Measurements from ENCODE around the gene POU3F1.

POU3F1 gene

DNA sequence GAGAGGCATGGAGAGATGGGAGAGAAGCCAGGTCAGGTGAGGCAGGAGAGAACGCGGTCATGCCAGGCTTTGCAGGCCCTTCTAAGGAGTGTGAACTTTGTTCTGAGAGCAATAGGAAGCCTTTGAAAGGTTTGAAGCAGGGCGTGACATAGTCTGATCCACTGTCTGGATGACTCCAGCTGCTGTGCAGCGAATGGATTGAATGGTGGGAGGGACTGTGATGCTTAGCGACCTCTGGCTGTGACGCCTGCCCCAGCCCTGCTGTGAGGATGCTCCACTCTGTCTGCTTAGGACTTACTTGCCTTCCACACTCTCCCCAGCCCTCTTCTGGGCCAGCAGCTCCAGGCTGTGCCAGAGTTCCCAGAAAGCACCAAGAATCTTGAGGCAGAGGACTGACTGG is 41.8 kb upstream of the POU3F1 start:
- no peak for DNase-seq
- Histone ChIP-seq H3K4me2 (ENCODE audit: low read length, poor library complexity, severe bottlenecking) (no peak overlapping the region), H3K36me3 (ENCODE audit: control insufficient read depth in 1 of 2, insufficient read depth in 2 of 2, low read depth in 1 of 2, low read length in 2 of 2) (no peaks in the 10 kb centered on the region), H3K79me1 (replicated peaks; ENCODE audit: low read length, poor library complexity, severe bottlenecking) (no peaks in the 10 kb centered on the region), H3K27ac (ENCODE audit: low read length, poor library complexity, severe bottlenecking) (no peak overlapping the region), H2BK15ac (ENCODE audit: low read depth, poor library complexity, severe bottlenecking) (no peak overlapping the region), H2AK5ac (ENCODE audit: low read length, severe bottlenecking) (no peak overlapping the region), H3K9me3 (ENCODE audit: control insufficient read depth, low read length) (no peaks in the 10 kb centered on the region), H3K4me3 (ENCODE audit: insufficient read depth in 1 of 2, low read depth in 1 of 2, low read length in 2 of 2) (no peak overlapping the region), H3K9ac (ENCODE audit: low read length) (no peak overlapping the region), H3K4ac (ENCODE audit: low read depth in 1 of 2, low read length in 2 of 2) (no peak overlapping the region), H2AFZ (ENCODE audit: low read depth, low read length) (no peak overlapping the region), H2BK12ac (ENCODE audit: low read length in 2 of 2) (no peak overlapping the region), H3K14ac (ENCODE audit: low read length in 2 of 2) (no peak overlapping the region), H4K91ac (ENCODE audit: low read length) (no peak overlapping the region), H2BK120ac (ENCODE audit: low read depth, low read length) (no peak overlapping the region), H2BK5ac (ENCODE audit: low read depth, low read length, poor library complexity, severe bottlenecking) (no peak overlapping the region), H3K4me1 (ENCODE audit: control insufficient read depth, insufficient read depth, low read depth, low read length) (peaks cover 6% of the 10 kb centered on the region), H3K18ac (ENCODE audit: low read depth in 1 of 2, low read length in 2 of 2) (no peak overlapping the region), H3K23ac (ENCODE audit: low read length in 2 of 2) (no peak overlapping the region), H3K27me3 (ENCODE audit: control insufficient read depth in 1 of 2, insufficient read depth in 1 of 2, low read length in 2 of 2) (peaks cover 72 to 76% of the 10 kb centered on the region in 2 experiments), H4K8ac (ENCODE audit: low read length) (no peak overlapping the region)
- WGBS: 34% methylated on average over 6 of the region's 6 CpGs

DNA sequence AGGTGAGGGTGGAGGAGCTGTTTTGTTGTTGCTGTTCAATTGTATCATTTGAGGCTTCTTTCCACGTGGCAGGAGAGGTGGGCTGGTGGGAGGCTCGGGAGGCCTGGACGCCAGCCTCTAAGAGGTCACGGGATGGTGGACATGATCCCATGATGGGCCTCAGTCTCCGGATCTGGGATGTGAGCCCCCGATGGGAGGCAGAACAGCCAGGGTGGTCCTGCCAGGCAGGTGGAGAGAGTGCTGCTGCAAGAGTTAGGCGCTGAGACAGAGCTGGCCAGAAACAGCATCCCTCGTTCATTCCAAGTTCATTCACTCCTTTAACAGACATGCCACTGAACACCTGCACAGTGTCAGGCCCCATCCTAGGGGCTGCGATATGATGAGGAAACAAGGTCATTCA is 41.1 kb upstream of the POU3F1 start:
- H3K36me3 ChIP-seq (ENCODE audit: control insufficient read depth in 1 of 2, insufficient read depth in 2 of 2, low read depth in 1 of 2, low read length in 2 of 2): no peaks in the 10 kb centered on the region

DNA sequence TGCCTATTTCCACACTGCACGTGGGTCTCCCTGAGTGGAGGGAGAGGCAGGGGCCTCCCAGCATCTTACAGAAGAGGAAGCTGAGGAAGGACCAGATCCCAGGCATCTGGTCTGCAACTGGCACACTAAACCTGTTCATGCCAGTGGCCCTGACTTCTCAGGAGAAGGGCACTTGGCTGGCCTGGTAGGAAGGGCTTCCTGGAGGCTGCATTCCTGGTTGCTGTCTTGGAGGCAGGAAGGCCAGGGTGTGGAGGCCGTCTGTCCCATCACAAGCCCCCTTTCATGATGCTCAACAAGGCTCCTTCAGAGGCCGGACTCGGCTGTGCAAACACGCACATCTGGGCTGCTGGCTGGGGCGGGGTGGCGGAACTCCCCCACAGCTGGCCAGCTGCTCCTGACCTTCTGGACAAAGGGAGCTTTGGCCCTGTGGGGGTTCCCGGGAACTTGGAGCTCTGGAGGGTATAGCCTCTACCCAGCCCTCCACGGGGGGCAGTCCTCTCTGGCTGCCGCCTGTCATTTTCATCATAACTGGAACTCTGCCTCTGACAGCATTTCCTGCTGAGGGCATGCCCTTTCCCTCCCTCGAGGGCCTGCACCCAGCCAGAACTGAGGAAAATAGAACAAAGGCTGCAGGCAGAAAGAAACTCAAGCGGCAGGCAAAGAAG is 39.2 kb upstream of the POU3F1 start:
- H3K9me3 ChIP-seq (ENCODE audit: control insufficient read depth, low read length): no peaks in the 10 kb centered on the region
- no peak overlapping the region for H2BK12ac ChIP-seq (ENCODE audit: low read length in 2 of 2)
- no peak overlapping the region for H3K18ac ChIP-seq (ENCODE audit: low read depth in 1 of 2, low read length in 2 of 2)
- H2BK120ac ChIP-seq (ENCODE audit: low read depth, low read length): no peak overlapping the region
- no peak overlapping the region for H4K91ac ChIP-seq (ENCODE audit: low read length)
- no peak overlapping the region for H2AK5ac ChIP-seq (ENCODE audit: low read length, severe bottlenecking)
- no peak overlapping the region for H3K4ac ChIP-seq (ENCODE audit: low read depth in 1 of 2, low read length in 2 of 2)
- 69% methylated on average over 11 of the region's 12 CpGs for WGBS
- H3K4me1 ChIP-seq (ENCODE audit: control insufficient read depth, insufficient read depth, low read depth, low read length): peaks cover 6% of the 10 kb centered on the region
- H3K23ac ChIP-seq (ENCODE audit: low read length in 2 of 2): no peak overlapping the region
- peaks cover 58 to 69% of the 10 kb centered on the region in 2 experiments for H3K27me3 ChIP-seq (ENCODE audit: control insufficient read depth in 1 of 2, insufficient read depth in 1 of 2, low read length in 2 of 2)
- H2BK15ac ChIP-seq (ENCODE audit: low read depth, poor library complexity, severe bottlenecking): no peak overlapping the region
- no peak overlapping the region for H3K4me2 ChIP-seq (ENCODE audit: low read length, poor library complexity, severe bottlenecking)
- H2AFZ ChIP-seq (ENCODE audit: low read depth, low read length): no peak overlapping the region
- H3K27ac ChIP-seq (ENCODE audit: low read length, poor library complexity, severe bottlenecking): no peak overlapping the region
- no peak overlapping the region for H3K14ac ChIP-seq (ENCODE audit: low read length in 2 of 2)
- no peak overlapping the region for H4K8ac ChIP-seq (ENCODE audit: low read length)
- no peaks in the 10 kb centered on the region for H3K36me3 ChIP-seq (ENCODE audit: control insufficient read depth in 1 of 2, insufficient read depth in 2 of 2, low read depth in 1 of 2, low read length in 2 of 2)
- DNase-seq: no peak
- H3K4me3 ChIP-seq (ENCODE audit: insufficient read depth in 1 of 2, low read depth in 1 of 2, low read length in 2 of 2): no peak overlapping the region
- H2BK5ac ChIP-seq (ENCODE audit: low read depth, low read length, poor library complexity, severe bottlenecking): no peak overlapping the region
- no peaks in the 10 kb centered on the region for H3K79me1 ChIP-seq (replicated peaks; ENCODE audit: low read length, poor library complexity, severe bottlenecking)
- H3K9ac ChIP-seq (ENCODE audit: low read length): no peak overlapping the region

More for the DNA sequence above, 41.1 kb upstream of the POU3F1 start:
- no peak overlapping the region for H2BK15ac ChIP-seq (ENCODE audit: low read depth, poor library complexity, severe bottlenecking)
- no peak overlapping the region for H2BK5ac ChIP-seq (ENCODE audit: low read depth, low read length, poor library complexity, severe bottlenecking)
- no peak overlapping the region for H2AFZ ChIP-seq (ENCODE audit: low read depth, low read length)
- WGBS: 89% methylated on average over 9 of the region's 9 CpGs
- no peaks in the 10 kb centered on the region for H3K9me3 ChIP-seq (ENCODE audit: control insufficient read depth, low read length)
- no peak overlapping the region for H4K91ac ChIP-seq (ENCODE audit: low read length)
- no peak overlapping the region for H2BK120ac ChIP-seq (ENCODE audit: low read depth, low read length)
- H3K4me2 ChIP-seq (ENCODE audit: low read length, poor library complexity, severe bottlenecking): no peak overlapping the region
- no peak overlapping the region for H3K4me3 ChIP-seq (ENCODE audit: insufficient read depth in 1 of 2, low read depth in 1 of 2, low read length in 2 of 2)
- H3K14ac ChIP-seq (ENCODE audit: low read length in 2 of 2): no peak overlapping the region
- no peak overlapping the region for H3K18ac ChIP-seq (ENCODE audit: low read depth in 1 of 2, low read length in 2 of 2)
- H3K27me3 ChIP-seq (ENCODE audit: control insufficient read depth in 1 of 2, insufficient read depth in 1 of 2, low read length in 2 of 2): peaks cover 72 to 81% of the 10 kb centered on the region in 2 experiments
- H3K79me1 ChIP-seq (replicated peaks; ENCODE audit: low read length, poor library complexity, severe bottlenecking): no peaks in the 10 kb centered on the region
- DNase-seq: no peak
- H2BK12ac ChIP-seq (ENCODE audit: low read length in 2 of 2): no peak overlapping the region
- no peak overlapping the region for H3K27ac ChIP-seq (ENCODE audit: low read length, poor library complexity, severe bottlenecking)
- H3K4me1 ChIP-seq (ENCODE audit: control insufficient read depth, insufficient read depth, low read depth, low read length): peaks cover 6% of the 10 kb centered on the region
- H3K4ac ChIP-seq (ENCODE audit: low read depth in 1 of 2, low read length in 2 of 2): no peak overlapping the region
- H3K9ac ChIP-seq (ENCODE audit: low read length): no peak overlapping the region
- no peak overlapping the region for H3K23ac ChIP-seq (ENCODE audit: low read length in 2 of 2)
- no peak overlapping the region for H4K8ac ChIP-seq (ENCODE audit: low read length)
- no peak overlapping the region for H2AK5ac ChIP-seq (ENCODE audit: low read length, severe bottlenecking)

DNA sequence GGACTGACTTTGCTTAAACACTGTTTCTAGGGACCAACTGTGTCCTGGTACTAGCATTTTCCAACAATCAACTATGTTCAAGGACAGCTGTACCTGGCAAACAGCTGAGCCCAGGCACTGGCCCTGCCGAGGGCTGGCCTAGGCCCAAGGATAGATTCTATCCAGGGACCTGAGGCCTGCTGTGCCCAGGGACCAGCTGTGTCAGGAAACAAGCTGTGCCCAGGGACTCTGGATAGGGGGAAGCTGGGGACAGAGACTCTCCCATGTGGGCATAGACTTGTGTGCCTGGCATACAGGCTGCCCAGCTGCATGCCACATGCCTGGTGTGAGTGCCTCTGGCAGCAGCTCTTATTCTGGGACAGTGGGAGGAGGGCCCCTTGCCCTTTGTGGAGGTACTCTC is 38.1 kb upstream of the POU3F1 start:
- Histone ChIP-seq H2AK5ac (ENCODE audit: low read length, severe bottlenecking) (no peak overlapping the region), H3K4ac (ENCODE audit: low read depth in 1 of 2, low read length in 2 of 2) (no peak overlapping the region), H4K91ac (ENCODE audit: low read length) (no peak overlapping the region), H2BK12ac (ENCODE audit: low read length in 2 of 2) (no peak overlapping the region), H2BK15ac (ENCODE audit: low read depth, poor library complexity, severe bottlenecking) (no peak overlapping the region), H3K27me3 (ENCODE audit: control insufficient read depth in 1 of 2, insufficient read depth in 1 of 2, low read length in 2 of 2) (peaks cover 47 to 60% of the 10 kb centered on the region in 2 experiments), H3K14ac (ENCODE audit: low read length in 2 of 2) (no peak overlapping the region), H4K8ac (ENCODE audit: low read length) (no peak overlapping the region), H3K4me1 (ENCODE audit: control insufficient read depth, insufficient read depth, low read depth, low read length) (peaks cover 6% of the 10 kb centered on the region), H3K18ac (ENCODE audit: low read depth in 1 of 2, low read length in 2 of 2) (no peak overlapping the region), H3K9me3 (ENCODE audit: control insufficient read depth, low read length) (no peaks in the 10 kb centered on the region), H3K36me3 (ENCODE audit: control insufficient read depth in 1 of 2, insufficient read depth in 2 of 2, low read depth in 1 of 2, low read length in 2 of 2) (no peaks in the 10 kb centered on the region), H3K4me2 (ENCODE audit: low read length, poor library complexity, severe bottlenecking) (no peak overlapping the region), H2BK120ac (ENCODE audit: low read depth, low read length) (no peak overlapping the region), H3K23ac (ENCODE audit: low read length in 2 of 2) (no peak overlapping the region), H3K27ac (ENCODE audit: low read length, poor library complexity, severe bottlenecking) (no peak overlapping the region), H3K79me1 (replicated peaks; ENCODE audit: low read length, poor library complexity, severe bottlenecking) (no peaks in the 10 kb centered on the region), H3K4me3 (ENCODE audit: insufficient read depth in 1 of 2, low read depth in 1 of 2, low read length in 2 of 2) (no peak overlapping the region), H2AFZ (ENCODE audit: low read depth, low read length) (no peak overlapping the region), H3K9ac (ENCODE audit: low read length) (no peak overlapping the region), H2BK5ac (ENCODE audit: low read depth, low read length, poor library complexity, severe bottlenecking) (no peak overlapping the region)
- no peak for DNase-seq
- 61% methylated on average over 1 of the region's 1 CpG for WGBS

Measured in mesenchymal stem cell (in vitro differentiated cells and primary cell).